Measurements from ENCODE around the gene HADHA.

DNA sequence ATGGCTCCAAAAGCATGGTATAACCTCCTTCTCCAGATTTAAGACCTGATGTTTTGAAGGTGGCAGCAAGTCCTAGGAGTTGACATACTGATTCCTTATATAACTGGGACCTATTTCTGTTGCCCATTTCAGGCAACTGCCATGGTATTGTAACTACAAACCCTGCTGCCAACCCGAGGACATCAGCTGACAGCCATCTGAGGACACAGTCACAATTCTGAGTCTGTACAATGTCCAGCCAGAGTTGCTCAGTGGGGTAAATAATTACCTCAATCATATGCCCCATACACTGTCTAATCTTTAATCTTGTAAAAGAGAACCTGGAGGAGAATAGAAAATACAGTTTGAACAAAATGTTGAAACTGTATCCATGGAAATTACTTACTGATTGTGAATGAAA is 80.2 kb downstream of the HADHA start:
- TF ChIP-seq, protein P1, sequence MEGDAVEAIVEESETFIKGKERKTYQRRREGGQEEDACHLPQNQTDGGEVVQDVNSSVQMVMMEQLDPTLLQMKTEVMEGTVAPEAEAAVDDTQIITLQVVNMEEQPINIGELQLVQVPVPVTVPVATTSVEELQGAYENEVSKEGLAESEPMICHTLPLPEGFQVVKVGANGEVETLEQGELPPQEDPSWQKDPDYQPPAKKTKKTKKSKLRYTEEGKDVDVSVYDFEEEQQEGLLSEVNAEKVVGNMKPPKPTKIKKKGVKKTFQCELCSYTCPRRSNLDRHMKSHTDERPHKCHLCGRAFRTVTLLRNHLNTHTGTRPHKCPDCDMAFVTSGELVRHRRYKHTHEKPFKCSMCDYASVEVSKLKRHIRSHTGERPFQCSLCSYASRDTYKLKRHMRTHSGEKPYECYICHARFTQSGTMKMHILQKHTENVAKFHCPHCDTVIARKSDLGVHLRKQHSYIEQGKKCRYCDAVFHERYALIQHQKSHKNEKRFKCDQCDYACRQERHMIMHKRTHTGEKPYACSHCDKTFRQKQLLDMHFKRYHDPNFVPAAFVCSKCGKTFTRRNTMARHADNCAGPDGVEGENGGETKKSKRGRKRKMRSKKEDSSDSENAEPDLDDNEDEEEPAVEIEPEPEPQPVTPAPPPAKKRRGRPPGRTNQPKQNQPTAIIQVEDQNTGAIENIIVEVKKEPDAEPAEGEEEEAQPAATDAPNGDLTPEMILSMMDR (IDR thresholded peaks at IDR 0.05; ENCODE audit: extremely low read depth in 1 of 2, insufficient read depth in 1 of 2, low read depth in 1 of 2, low read length in 2 of 2), result no peak
- TF ChIP-seq JUN (IDR thresholded peaks at IDR 0.05; ENCODE audit: borderline replicate concordance, insufficient read depth, insufficient read length, low read depth) (no peak), EZH2 (IDR thresholded peaks at IDR 0.05; ENCODE audit: borderline replicate concordance, low read depth, low read length, severe bottlenecking) (no peak), POLR2A (IDR thresholded peaks at IDR 0.05; ENCODE audit: low read depth, low read length) (no peak)
